ENCODE results near the gene HLA-DOA. TPM values are rescaled to one million over a fixed set of nuclear protein-coding genes. Genes with fewer than 3 reads are reported as not detected.

HLA-DOA gene
- total RNA-seq, 1 experiment from 2014 or later: 0.14 TPM

- DNase-seq (ENCODE audit: low spot score): no peak
These were observed 7.6 kb upstream of the HLA-DOA start for GRCh38 chr6:33017018-33017417.

GRCh38 chr6:33015798-33016197 lies 6.4 kb upstream of the HLA-DOA start:
- DNase-seq (ENCODE audit: low spot score): no peak

GRCh38 chr6:33014841-33015634 lies 5.6 kb upstream of the HLA-DOA start:
- peak; percentile 62 for DNase-seq (ENCODE audit: low spot score)

GRCh38 chr6:33013608-33014007 lies 4.2 kb upstream of the HLA-DOA start:
- no peak for DNase-seq (ENCODE audit: low spot score)

- DNase-seq (ENCODE audit: low spot score): no peak
These were observed 965 bp upstream of the HLA-DOA start for GRCh38 chr6:33010356-33010755.

GRCh38 chr6:33007831-33008400 lies 1.5 kb downstream of the HLA-DOA start:
- DNase-seq (ENCODE audit: low spot score): no peak

GRCh38 chr6:33004940-33005339 lies 4.5 kb downstream of the HLA-DOA start:
- no peak for DNase-seq (ENCODE audit: low spot score)

GRCh38 chr6:33001685-33002084 lies 7.7 kb downstream of the HLA-DOA start:
- no peak for DNase-seq (ENCODE audit: low spot score)

- DNase-seq (ENCODE audit: low spot score): no peak
These were observed 9.3 kb downstream of the HLA-DOA start for GRCh38 chr6:33000055-33000454.

- DNase-seq (ENCODE audit: low spot score): no peak
These were observed 13.9 kb downstream of the HLA-DOA start for GRCh38 chr6:32995448-32995847.

GRCh38 chr6:32993363-32993973 lies 15.9 kb downstream of the HLA-DOA start:
- no peak for DNase-seq (ENCODE audit: low spot score)

GRCh38 chr6:32991972-32992371 lies 17.4 kb downstream of the HLA-DOA start:
- no peak for DNase-seq (ENCODE audit: low spot score)

GRCh38 chr6:32989368-32989767 lies 20.0 kb downstream of the HLA-DOA start:
- DNase-seq (ENCODE audit: low spot score): no peak

- DNase-seq (ENCODE audit: low spot score): peak; percentile 83
These were observed 24.6 kb downstream of the HLA-DOA start for GRCh38 chr6:32984622-32985389.

- DNase-seq (ENCODE audit: low spot score): no peak
These were observed 25.3 kb downstream of the HLA-DOA start for GRCh38 chr6:32983964-32984621.

GRCh38 chr6:32983493-32983848 lies 25.9 kb downstream of the HLA-DOA start:
- no peak for DNase-seq (ENCODE audit: low spot score)

- DNase-seq (ENCODE audit: low spot score): no peak
These were observed 26.5 kb downstream of the HLA-DOA start for GRCh38 chr6:32982702-32983492.

GRCh38 chr6:32982084-32982701 lies 27.2 kb downstream of the HLA-DOA start:
- no peak for DNase-seq (ENCODE audit: low spot score)

- no peak for DNase-seq (ENCODE audit: low spot score)
These were observed 28.8 kb downstream of the HLA-DOA start for GRCh38 chr6:32980488-32981038.
